Large intestine (tissue), 3 donors: Measurements from ENCODE around the gene PATJ. TPM values are rescaled to one million over a fixed set of nuclear protein-coding genes. Genes with fewer than 3 reads are reported as not detected.

Experiments used
- DNase-seq, 2 donors: peaks; one replicate each; pipeline versions ENCODE4 v3.0.0 to v3.0.0-alpha.2; 2013
- H3K27ac ChIP-seq: one replicate; pipeline ENCODE4 v1.5.1; 2013; ENCODE audit warnings: low read length
- H3K27me3 ChIP-seq: 2 replicates; pipeline ENCODE4 v1.6.1; 2013; ENCODE audit warnings: low read length; ENCODE audit not compliant: control insufficient read depth, insufficient read depth
- H3K36me3 ChIP-seq: 2 replicates; pipeline ENCODE4 v1.6.1; 2013; ENCODE audit warnings: low read length; ENCODE audit not compliant: control insufficient read depth, insufficient read depth
- H3K4me1 ChIP-seq: one replicate; pipeline ENCODE4 v1.6.1; 2013; ENCODE audit warnings: low read length; ENCODE audit not compliant: control insufficient read depth, insufficient read depth
- H3K4me3 ChIP-seq: one replicate; pipeline ENCODE4 v1.5.1; 2013; ENCODE audit warnings: low read length
- H3K9me3 ChIP-seq: one replicate; pipeline ENCODE4 v1.6.1; 2013; ENCODE audit warnings: mild to moderate bottlenecking, low read depth, low read length, moderate library complexity; ENCODE audit not compliant: control insufficient read depth
- WGBS: methylation state at CpG from one replicate; pipeline ENCODE4 v1.1.5; 2013; ENCODE audit warnings: low lambda C conversion rate; ENCODE audit not compliant: insufficient coverage; 5-methylcytosine and 5-hydroxymethylcytosine counted together
- polyA plus RNA-seq: library from polyadenylated mRNA; unstranded; fragments of 120-200 nt; gene quantifications from one replicate; pipeline ENCODE4 v1.2.1, GENCODE V29; 2013

The PATJ gene
- polyA plus RNA-seq, 1 donor, result 33.0 TPM

DNA sequence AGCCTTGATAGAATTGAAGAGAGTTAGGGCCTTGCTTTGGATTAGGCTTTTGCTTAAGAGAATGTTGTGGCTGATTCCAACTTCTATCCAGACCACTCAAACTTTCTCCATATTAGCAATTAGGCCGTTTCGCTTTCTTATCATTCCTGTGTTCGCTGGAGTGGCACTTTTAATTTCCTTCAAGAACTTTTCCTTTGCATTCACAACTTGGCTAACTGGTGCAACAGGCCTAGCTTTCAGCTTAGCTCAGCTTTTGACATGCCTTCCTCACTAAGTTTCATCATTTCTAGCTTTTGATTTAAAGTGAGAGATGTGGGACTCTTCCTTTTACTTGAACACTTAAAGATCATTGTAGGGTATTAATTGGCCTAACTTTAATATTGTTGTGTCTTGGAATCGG is 268.7 kb downstream of the PATJ start:
- Histone ChIP-seq H3K36me3 (peaks cover 8% of the 10 kb centered on the region), H3K27me3 (no peaks in the 10 kb centered on the region), H3K9me3 (no peaks in the 10 kb centered on the region), H3K4me1 (no peaks in the 10 kb centered on the region), H3K27ac (no peak overlapping the region), H3K4me3 (no peak overlapping the region)
- 100% methylated on average over 1 of the region's 4 CpGs for WGBS
- DNase-seq, result no peak

GRCh38 chr1:62012095-62012494 is 269.8 kb downstream of the PATJ start:
- Histone ChIP-seq H3K36me3 (peaks cover 8% of the 10 kb centered on the region), H3K9me3 (no peaks in the 10 kb centered on the region), H3K27ac (no peak overlapping the region), H3K27me3 (no peaks in the 10 kb centered on the region), H3K4me3 (no peak overlapping the region), H3K4me1 (no peaks in the 10 kb centered on the region)
- 78% methylated on average over 1 of the region's 1 CpG for WGBS
- DNase-seq, result no peak

GRCh38 chr1:62012836-62013235 is 270.6 kb downstream of the PATJ start:
- WGBS, result 94% methylated on average over 3 of the region's 6 CpGs
- Histone ChIP-seq H3K4me1 (no peaks in the 10 kb centered on the region), H3K27me3 (no peaks in the 10 kb centered on the region), H3K9me3 (no peaks in the 10 kb centered on the region), H3K27ac (no peak overlapping the region), H3K36me3 (peaks cover 7% of the 10 kb centered on the region), H3K4me3 (no peak overlapping the region)
- no peak for DNase-seq

- Histone ChIP-seq H3K9me3 (no peaks in the 10 kb centered on the region), H3K27me3 (no peaks in the 10 kb centered on the region), H3K4me3 (no peak overlapping the region), H3K4me1 (no peaks in the 10 kb centered on the region), H3K27ac (no peak overlapping the region), H3K36me3 (peaks cover 5% of the 10 kb centered on the region)
- whole genome bisulfite sequencing, result 86% methylated on average over 2 of the region's 5 CpGs
- DNase-seq, result no peak
Measured at GRCh38 chr1:62013264-62013663, 271.0 kb downstream of the PATJ start.

DNA sequence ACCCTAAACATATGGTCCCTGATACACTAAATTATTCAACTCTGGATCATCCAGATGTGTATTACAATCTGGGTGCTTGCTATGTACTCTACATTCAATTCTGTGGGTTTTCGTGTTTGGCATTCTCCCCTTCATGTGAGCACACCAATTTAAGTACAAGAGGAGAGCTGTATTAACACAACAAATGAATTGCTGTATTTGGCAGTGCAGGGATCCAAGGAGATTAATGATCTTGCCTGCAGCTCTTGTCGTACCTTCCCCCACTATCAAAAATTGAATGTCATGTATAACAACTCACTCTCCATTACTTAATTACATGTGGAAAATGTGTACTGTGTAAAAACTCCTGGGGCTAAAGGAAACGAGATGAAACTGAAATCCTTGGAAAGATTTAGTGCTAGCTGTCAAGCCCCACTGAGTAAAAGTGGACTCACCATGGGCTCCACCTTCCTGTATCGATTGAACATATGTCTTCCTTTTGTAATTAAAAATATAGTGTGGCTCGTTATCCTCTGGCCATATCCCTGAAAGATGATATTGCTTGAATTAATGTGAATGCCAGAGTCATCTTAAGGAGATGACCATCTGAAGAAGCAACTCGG is 280.2 kb downstream of the PATJ start:
- Histone ChIP-seq H3K27me3 (no peaks in the 10 kb centered on the region), H3K4me1 (no peaks in the 10 kb centered on the region), H3K4me3 (no peak overlapping the region), H3K27ac (no peak overlapping the region), H3K9me3 (no peaks in the 10 kb centered on the region), H3K36me3 (peaks cover 10% of the 10 kb centered on the region)
- no peak for DNase-seq
- 100% methylated on average over 1 of the region's 6 CpGs for WGBS

GRCh38 chr1:62024690-62025089 is 282.4 kb downstream of the PATJ start:
- no peaks in the 10 kb centered on the region for H3K27me3 ChIP-seq
- DNase-seq, result no peak
- no peaks in the 10 kb centered on the region for H3K4me1 ChIP-seq
- 100% methylated on average over 1 of the region's 2 CpGs for WGBS
- H3K4me3 ChIP-seq, result no peak overlapping the region
- no peak overlapping the region for H3K27ac ChIP-seq
- H3K9me3 ChIP-seq, result no peaks in the 10 kb centered on the region
- peaks cover 5% of the 10 kb centered on the region for H3K36me3 ChIP-seq

- WGBS, result no CpG with 5 or more reads among the region's 4 CpGs
- H3K27me3 ChIP-seq, result no peaks in the 10 kb centered on the region
- H3K4me1 ChIP-seq, result no peaks in the 10 kb centered on the region
- no peaks in the 10 kb centered on the region for H3K9me3 ChIP-seq
- H3K4me3 ChIP-seq, result no peak overlapping the region
- DNase-seq, result no peak
- peaks cover 3% of the 10 kb centered on the region for H3K36me3 ChIP-seq
- H3K27ac ChIP-seq, result no peak overlapping the region
Measured at GRCh38 chr1:62025154-62025553, 282.9 kb downstream of the PATJ start.

DNA sequence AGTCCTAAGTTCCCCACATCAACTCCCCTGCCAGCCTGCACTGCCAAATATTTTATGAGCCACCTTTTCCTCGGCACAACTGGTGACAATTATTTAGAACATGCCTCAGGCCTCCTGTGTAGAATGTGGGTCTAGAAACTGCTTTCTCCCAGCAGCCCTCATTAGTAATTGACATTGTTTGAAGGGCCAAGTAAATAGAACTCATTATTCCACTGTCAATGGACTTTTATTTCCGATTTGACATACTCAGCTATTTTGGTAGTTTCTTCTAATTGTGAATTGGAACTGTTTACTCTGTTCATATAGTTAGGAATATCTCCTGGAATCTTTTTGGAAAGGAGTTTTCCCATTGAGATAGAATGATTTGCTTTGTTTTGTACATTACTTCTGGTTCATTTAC is 283.6 kb downstream of the PATJ start:
- no peak for DNase-seq
- Histone ChIP-seq H3K36me3 (peaks cover 3% of the 10 kb centered on the region), H3K9me3 (no peaks in the 10 kb centered on the region), H3K4me3 (no peak overlapping the region), H3K27ac (no peak overlapping the region), H3K27me3 (no peaks in the 10 kb centered on the region), H3K4me1 (no peaks in the 10 kb centered on the region)
- WGBS, result no CpG with 5 or more reads among the region's 2 CpGs

GRCh38 chr1:62029704-62030103 is 287.4 kb downstream of the PATJ start:
- Histone ChIP-seq H3K4me1 (no peaks in the 10 kb centered on the region), H3K27me3 (no peaks in the 10 kb centered on the region), H3K27ac (no peak overlapping the region), H3K9me3 (no peaks in the 10 kb centered on the region), H3K36me3 (no peaks in the 10 kb centered on the region), H3K4me3 (no peak overlapping the region)
- WGBS, result 80% methylated on average over 1 of the region's 2 CpGs
- no peak for DNase-seq

GRCh38 chr1:62034790-62035189 is 292.5 kb downstream of the PATJ start:
- H3K9me3 ChIP-seq, result no peaks in the 10 kb centered on the region
- H3K27me3 ChIP-seq, result no peaks in the 10 kb centered on the region
- DNase-seq, result no peak
- no peaks in the 10 kb centered on the region for H3K36me3 ChIP-seq
- no peak overlapping the region for H3K4me3 ChIP-seq
- H3K4me1 ChIP-seq, result no peaks in the 10 kb centered on the region
- WGBS, result 60% methylated on average over 1 of the region's 4 CpGs
- H3K27ac ChIP-seq, result no peak overlapping the region

DNA sequence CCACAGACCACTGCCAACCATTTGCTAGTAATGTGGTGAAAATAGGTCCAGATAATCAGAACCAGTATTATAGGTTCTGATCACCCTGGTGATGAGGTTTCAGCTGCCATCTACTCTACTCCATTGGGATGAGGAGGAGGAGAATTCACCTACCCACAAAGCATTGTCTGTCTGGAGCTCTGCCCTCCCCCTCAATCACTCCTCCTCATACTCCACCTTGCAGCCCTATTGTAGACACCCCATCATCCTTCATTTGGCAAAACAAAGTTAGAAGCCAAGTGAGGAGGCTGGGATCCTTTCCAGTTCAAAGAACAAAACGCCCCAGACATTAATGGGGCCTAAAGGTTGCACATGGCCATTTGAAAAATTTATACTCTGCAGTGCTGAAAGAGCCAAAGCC is 295.0 kb downstream of the PATJ start:
- WGBS, result no CpG with 5 or more reads among the region's 1 CpG
- H3K27ac ChIP-seq, result no peak overlapping the region
- no peaks in the 10 kb centered on the region for H3K27me3 ChIP-seq
- H3K4me1 ChIP-seq, result no peaks in the 10 kb centered on the region
- no peak for DNase-seq
- no peaks in the 10 kb centered on the region for H3K9me3 ChIP-seq
- no peak overlapping the region for H3K4me3 ChIP-seq
- no peaks in the 10 kb centered on the region for H3K36me3 ChIP-seq
